ENCODE results near the gene PPID.
"Not testable (repeated sequence)": the region's sequence is repeated elsewhere in the genome, so short reads cannot be mapped to it uniquely, and the experiment has no call there.

Gene PPID

GRCh38 chr4:158722917-158723793, at the start of gene PPID:
Gene PPID (minus strand): TSS chr4:158723396. CDS start chr4:158723288, 108 bp downstream.
- peak; percentile 29 for DNase-seq

- DNase-seq, result no peak
Measured at GRCh38 chr4:158771776-158772175, 48.6 kb upstream of the PPID start.

GRCh38 chr4:158770671-158771070, 47.5 kb upstream of the PPID start:
- DNase-seq, result no peak

GRCh38 chr4:158769175-158769921, 46.2 kb upstream of the PPID start:
- DNase-seq, result no peak

- no peak for DNase-seq
Measured at GRCh38 chr4:158768555-158769174, 45.5 kb upstream of the PPID start, which contains the start of gene FNIP2. Gene FNIP2 (plus strand): TSS chr4:158769026. CDS start chr4:158769213, 187 bp downstream.

GRCh38 chr4:158767451-158767850, 44.3 kb upstream of the PPID start:
- DNase-seq, result no peak

- DNase-seq, result no peak
Measured at GRCh38 chr4:158766434-158767044, 43.3 kb upstream of the PPID start.

GRCh38 chr4:158763462-158763861, 40.3 kb upstream of the PPID start:
- DNase-seq, result no peak

- DNase-seq, result no peak
Measured at GRCh38 chr4:158762553-158762952, 39.4 kb upstream of the PPID start.

GRCh38 chr4:158760866-158761265, 37.7 kb upstream of the PPID start:
- DNase-seq, result no peak

GRCh38 chr4:158759539-158759938, 36.3 kb upstream of the PPID start:
- not testable (repeated sequence) for DNase-seq

- DNase-seq, result no peak
Measured at GRCh38 chr4:158758703-158759102, 35.5 kb upstream of the PPID start.

GRCh38 chr4:158758142-158758541, 34.9 kb upstream of the PPID start:
- no peak for DNase-seq

- DNase-seq, result no peak
Measured at GRCh38 chr4:158756588-158756987, 33.4 kb upstream of the PPID start.

- DNase-seq, result not testable (repeated sequence)
Measured at GRCh38 chr4:158755819-158756218, 32.6 kb upstream of the PPID start.

- DNase-seq, result no peak
Measured at GRCh38 chr4:158754385-158755180, 31.4 kb upstream of the PPID start.

- DNase-seq, result no peak
Measured at GRCh38 chr4:158750379-158750778, 27.2 kb upstream of the PPID start.

GRCh38 chr4:158746537-158746936, 23.3 kb upstream of the PPID start:
- not testable (repeated sequence) for DNase-seq

GRCh38 chr4:158741326-158742021, 18.3 kb upstream of the PPID start:
- no peak for DNase-seq

GRCh38 chr4:158739600-158739999, 16.4 kb upstream of the PPID start:
- DNase-seq, result no peak

- DNase-seq, result no peak
Measured at GRCh38 chr4:158738866-158739265, 15.7 kb upstream of the PPID start.

Data from NCI-H2081 treated with DMSO at 0.1 percent for 48 hours (cell line).